Loucy (cell line): ENCODE results near the gene PAM16.

Experiments used
- H2AFZ ChIP-seq: fragments of 200-600 bp; sonication (generic); 2 replicates; pipeline ENCODE4 v1.6.0; 2016; ENCODE audit warnings: antibody characterized with exemption, mild to moderate bottlenecking, low read length, moderate library complexity
- H3F3A ChIP-seq: fragments of 200-600 bp; 2 replicates; pipeline ENCODE4 v1.6.0; 2016; ENCODE audit warnings: antibody characterized with exemption, low read depth, mild to moderate bottlenecking
- H3K27me3 ChIP-seq: fragments of 200-600 bp; sonication (generic); 2 replicates; pipeline ENCODE4 v1.6.1; 2014; ENCODE audit warnings: low read length, mild to moderate bottlenecking; ENCODE audit not compliant: insufficient read depth, poor library complexity, severe bottlenecking
- H3K36me3 ChIP-seq: fragments of 200-600 bp; sonication (generic); 2 replicates; pipeline ENCODE4 v1.6.1; 2016; ENCODE audit warnings: low read length; ENCODE audit not compliant: insufficient read depth
- H3K4me1 ChIP-seq: fragments of 200-600 bp; sonication (generic); 2 replicates; pipeline ENCODE4 v1.5.1; 2014; ENCODE audit warnings: low read length, mild to moderate bottlenecking; ENCODE audit not compliant: insufficient read depth, poor library complexity, severe bottlenecking
- H3K4me2 ChIP-seq: fragments of 200-600 bp; sonication (generic); 2 replicates; pipeline ENCODE4 v1.6.0; 2014; ENCODE audit warnings: antibody characterized with exemption, low read length, low read depth, mild to moderate bottlenecking; ENCODE audit not compliant: poor library complexity, severe bottlenecking
- H3K4me3 ChIP-seq: fragments of 200-600 bp; sonication (generic); 2 replicates; pipeline ENCODE4 v1.5.1; 2014; ENCODE audit warnings: low read length, mild to moderate bottlenecking, mixed read lengths; ENCODE audit not compliant: poor library complexity, severe bottlenecking
- H3K79me2 ChIP-seq: fragments of 200-600 bp; sonication (generic); 2 replicates; pipeline ENCODE4 v1.6.1; 2014; ENCODE audit warnings: low read length; ENCODE audit not compliant: insufficient read depth
- H3K9ac ChIP-seq: fragments of 200-600 bp; sonication (generic); 2 replicates; pipeline ENCODE4 v1.6.0; 2014; ENCODE audit warnings: mild to moderate bottlenecking, low read depth, low read length, moderate library complexity; ENCODE audit not compliant: poor library complexity, severe bottlenecking
- H3K9me2 ChIP-seq: fragments of 200-600 bp; sonication (generic); replicated peaks from 2 replicates; pipeline ENCODE4 v1.6.1; 2016; ENCODE audit warnings: low read depth, low read length, mixed read lengths
- H3K9me3 ChIP-seq: fragments of 200-600 bp; sonication (generic); 2 replicates; pipeline ENCODE4 v1.6.1; 2014; ENCODE audit warnings: mild to moderate bottlenecking, antibody characterized with exemption, low read length, low read depth; ENCODE audit not compliant: insufficient read depth
- H4K20me1 ChIP-seq: fragments of 200-600 bp; sonication (generic); 2 replicates; pipeline ENCODE4 v1.6.0; 2014; ENCODE audit warnings: antibody characterized with exemption, low read length, mild to moderate bottlenecking; ENCODE audit not compliant: insufficient read depth, poor library complexity, severe bottlenecking
- CTCF ChIP-seq: fragments of 200-600 bp; sonication (generic); conservative IDR thresholded peaks from 2 replicates; pipeline ENCODE4 v1.5.1; 2014; ENCODE audit warnings: mild to moderate bottlenecking, antibody characterized with exemption, low read length
- EZH2phosphoT487 ChIP-seq: fragments of 200-600 bp; IDR thresholded peaks from 2 replicates; pipeline ENCODE4 v1.6.1; 2018; ENCODE audit warnings: antibody characterized with exemption, mild to moderate bottlenecking, moderate library complexity, borderline replicate concordance

The PAM16 gene

GRCh38 chr16:4369007-4369733 is 18.0 kb upstream of the PAM16 start:
- no peaks in the 10 kb centered on the region for H3K9me2 ChIP-seq
- no peak overlapping the region for H3K9ac ChIP-seq
- H3K36me3 ChIP-seq, result peaks cover 3% of the 10 kb centered on the region; the same call in 1 of the 2 replicates
- no peak overlapping the region for H3K4me2 ChIP-seq
- no peaks in the 10 kb centered on the region for H3K27me3 ChIP-seq
- H3K4me3 ChIP-seq, result no peak overlapping the region
- no peaks in the 10 kb centered on the region for H3F3A ChIP-seq
- H2AFZ ChIP-seq, result no peak overlapping the region
- no peaks in the 10 kb centered on the region for H3K79me2 ChIP-seq
- no peaks in the 10 kb centered on the region for H4K20me1 ChIP-seq
- no peaks in the 10 kb centered on the region for H3K9me3 ChIP-seq
- TF ChIP-seq EZH2phosphoT487 (no peak), CTCF (no peak)
- no peaks in the 10 kb centered on the region for H3K4me1 ChIP-seq

- Histone ChIP-seq H3K4me2 (no peak overlapping the region), H3K27me3 (no peaks in the 10 kb centered on the region), H3K9ac (no peak overlapping the region), H3K79me2 (no peaks in the 10 kb centered on the region), H3K4me1 (no peaks in the 10 kb centered on the region), H3K36me3 (peaks cover 3% of the 10 kb centered on the region; the same call in 1 of the 2 replicates), H3K9me3 (no peaks in the 10 kb centered on the region), H3F3A (no peaks in the 10 kb centered on the region), H2AFZ (no peak overlapping the region), H3K9me2 (no peaks in the 10 kb centered on the region), H3K4me3 (no peak overlapping the region), H4K20me1 (no peaks in the 10 kb centered on the region)
- TF ChIP-seq CTCF (no peak), EZH2phosphoT487 (no peak)
Measured at GRCh38 chr16:4367393-4367856, 16.3 kb upstream of the PAM16 start.

- peaks cover 8% of the 10 kb centered on the region; the same call in 1 of the 2 replicates for H3K36me3 ChIP-seq
- H3K4me3 ChIP-seq, result no peak overlapping the region
- no peak overlapping the region for H3K9ac ChIP-seq
- no peaks in the 10 kb centered on the region for H3K27me3 ChIP-seq
- no peaks in the 10 kb centered on the region for H3K9me3 ChIP-seq
- H3K4me2 ChIP-seq, result no peak overlapping the region
- TF ChIP-seq EZH2phosphoT487 (no peak), CTCF (no peak)
- no peaks in the 10 kb centered on the region for H3F3A ChIP-seq
- no peaks in the 10 kb centered on the region for H3K79me2 ChIP-seq
- H3K4me1 ChIP-seq, result no peaks in the 10 kb centered on the region
- H3K9me2 ChIP-seq, result no peaks in the 10 kb centered on the region
- no peaks in the 10 kb centered on the region for H4K20me1 ChIP-seq
- no peak overlapping the region for H2AFZ ChIP-seq
Measured at GRCh38 chr16:4366016-4366415, 14.9 kb upstream of the PAM16 start.
